Type B pancreatic cell (in vitro differentiated cells): Measurements from ENCODE around the gene SYCE1. TPM values are rescaled to one million over a fixed set of nuclear protein-coding genes. Genes with fewer than 3 reads are reported as not detected.
"Not testable (repeated sequence)": the region's sequence is repeated elsewhere in the genome, so short reads cannot be mapped to it uniquely, and the experiment has no call there.

Experiments used
- DNase-seq: peaks from one replicate; pipeline ENCODE4 v3.0.0; 2021; ENCODE audit warnings: mixed read lengths; ENCODE audit not compliant: unreplicated experiment; ENCODE audit errors: extremely low spot score
- H3K27ac Mint-ChIP-seq: 2 replicates; pipeline ENCODE4 v1.8.0; 2021; ENCODE audit warnings: mild to moderate bottlenecking, mixed read lengths
- H3K27me3 Mint-ChIP-seq: 2 replicates; pipeline ENCODE4 v1.8.0; 2021; ENCODE audit warnings: mixed read lengths
- H3K36me3 Mint-ChIP-seq: 2 replicates; pipeline ENCODE4 v1.8.0; 2021; ENCODE audit warnings: mixed read lengths
- H3K4me1 Mint-ChIP-seq: one replicate; pipeline ENCODE4 v1.8.0; 2021; ENCODE audit warnings: mixed read lengths; ENCODE audit not compliant: unreplicated experiment
- H3K4me3 Mint-ChIP-seq: 2 replicates; pipeline ENCODE4 v1.8.0; 2021; ENCODE audit warnings: mild to moderate bottlenecking, mixed read lengths
- H3K9me3 Mint-ChIP-seq: 2 replicates; pipeline ENCODE4 v1.8.0; 2021; ENCODE audit warnings: mixed read lengths
- CTCF ChIP-seq: fragments of 200-600 bp; sonication (generic); conservative IDR thresholded peaks from 2 replicates; pipeline ENCODE4 v1.5.0; 2021; ENCODE audit warnings: antibody characterized with exemption, mild to moderate bottlenecking
- total RNA-seq: library from RNA; stranded (reverse); gene quantifications from 2 replicates; pipeline ENCODE4 v1.2.1, GENCODE V29; 2021; ENCODE audit warnings: low replicate concordance

SYCE1 gene
- total RNA-seq, 1 donor from 2014 or later: not detected

DNA sequence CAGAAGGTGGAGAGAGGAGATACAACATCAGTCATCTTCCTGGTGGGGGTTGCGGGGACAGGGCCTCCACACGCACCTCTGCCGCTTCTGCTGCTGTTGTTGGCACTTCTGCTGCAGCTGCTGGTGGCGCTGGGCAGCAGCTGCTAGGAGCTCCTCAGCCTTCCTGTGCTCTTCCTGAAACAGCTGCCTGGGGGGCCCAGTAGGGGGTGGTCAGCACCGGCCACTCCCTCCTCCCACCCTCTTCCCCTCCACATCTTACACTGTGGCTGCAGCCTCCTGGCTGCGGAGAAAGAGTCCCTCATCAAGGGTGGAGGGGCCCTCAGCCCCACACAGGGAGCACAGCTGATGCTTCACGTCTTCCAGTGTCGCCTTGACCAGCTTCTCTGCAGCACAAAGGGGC lies 9.9 kb downstream of the SYCE1 start:
- H3K36me3 Mint-ChIP-seq: no peaks in the 10 kb centered on the region
- H3K27ac Mint-ChIP-seq: no peak overlapping the region
- DNase-seq: no peak
- H3K9me3 Mint-ChIP-seq: peaks cover 2% of the 10 kb centered on the region
- H3K27me3 Mint-ChIP-seq: no peaks in the 10 kb centered on the region
- no peaks in the 10 kb centered on the region for H3K4me1 Mint-ChIP-seq
- H3K4me3 Mint-ChIP-seq: no peak overlapping the region
- TF ChIP-seq CTCF: no peak

DNA sequence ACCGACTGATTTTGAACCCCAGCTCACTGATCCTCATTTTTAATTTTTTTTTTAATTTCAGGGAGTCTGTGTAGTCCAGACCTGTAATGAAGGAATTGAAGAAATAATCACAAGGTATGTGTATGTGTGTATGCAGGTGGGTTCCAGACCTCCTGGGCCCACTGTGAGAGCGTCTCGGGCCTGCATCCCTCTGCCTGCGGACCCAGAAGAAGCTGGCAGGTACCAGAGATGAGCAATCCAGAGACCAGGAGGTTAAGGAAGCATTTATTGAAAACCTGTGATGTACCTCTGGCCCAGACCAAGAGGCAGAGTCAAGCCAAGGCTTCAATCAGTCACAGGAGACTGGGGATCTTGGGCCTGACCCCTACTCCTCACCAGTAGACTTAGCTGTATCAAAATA lies 10.8 kb downstream of the SYCE1 start:
- Mint-ChIP-seq H3K4me1 (no peaks in the 10 kb centered on the region), H3K9me3 (peaks cover 7% of the 10 kb centered on the region), H3K4me3 (no peak overlapping the region), H3K36me3 (no peaks in the 10 kb centered on the region), H3K27ac (no peak overlapping the region), H3K27me3 (no peaks in the 10 kb centered on the region)
- DNase-seq: no peak
- no peak for TF ChIP-seq CTCF

DNA sequence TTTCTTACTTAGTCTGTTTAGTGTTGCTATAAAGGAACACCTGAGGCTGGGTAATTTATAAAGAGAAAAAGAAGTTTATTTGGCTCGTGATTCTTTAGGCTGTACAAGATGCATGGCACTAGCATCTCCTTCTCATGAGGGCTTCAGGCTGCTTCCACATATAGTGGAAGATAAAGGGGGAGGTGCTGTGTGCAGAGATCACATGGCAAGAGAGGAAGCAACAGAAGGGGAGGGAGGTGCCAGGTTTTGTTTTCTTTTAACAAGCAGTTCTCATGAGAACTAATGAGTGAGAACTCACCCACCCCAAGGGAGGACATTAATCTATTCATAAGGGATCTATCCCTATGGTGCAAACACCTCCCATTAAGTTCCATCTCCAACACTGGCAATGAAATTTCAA lies 20.9 kb downstream of the SYCE1 start:
- Mint-ChIP-seq H3K27ac (no peak overlapping the region), H3K36me3 (no peaks in the 10 kb centered on the region), H3K4me1 (no peaks in the 10 kb centered on the region), H3K27me3 (no peaks in the 10 kb centered on the region), H3K4me3 (no peak overlapping the region), H3K9me3 (peaks cover 10% of the 10 kb centered on the region)
- no peak for DNase-seq
- TF ChIP-seq CTCF: no peak

DNA sequence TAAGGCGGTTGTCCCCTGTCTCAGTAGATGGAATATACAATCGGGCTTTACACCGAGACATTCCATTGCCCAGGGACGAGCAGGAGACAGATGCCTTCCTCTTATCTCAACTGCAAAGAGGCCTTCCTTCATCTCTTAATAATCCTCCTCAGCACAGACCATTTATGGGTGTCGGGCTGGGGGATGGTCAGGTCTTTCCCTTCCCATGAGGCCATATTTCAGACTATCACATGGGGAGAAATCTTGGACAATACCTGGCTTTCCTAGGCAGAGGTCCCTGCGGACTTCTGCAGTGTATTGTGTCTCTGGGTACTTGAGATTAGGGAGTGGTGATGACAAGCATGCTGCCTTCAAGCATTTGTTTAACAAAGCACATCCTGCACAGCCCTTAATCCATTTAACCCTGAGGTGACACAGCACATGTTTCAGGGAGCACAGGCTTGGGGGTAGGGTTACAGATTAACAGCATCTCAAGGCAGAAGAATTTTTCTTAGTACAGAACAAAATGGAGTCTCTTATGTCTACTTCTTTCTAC lies 23.9 kb downstream of the SYCE1 start:
- H3K27ac Mint-ChIP-seq, H3K36me3 Mint-ChIP-seq, H3K4me1 Mint-ChIP-seq, DNase-seq, H3K4me3 Mint-ChIP-seq, H3K9me3 Mint-ChIP-seq, H3K27me3 Mint-ChIP-seq: not testable (repeated sequence)

GRCh38 chr10:133537546-133538545 lies 27.5 kb downstream of the SYCE1 start:
- H3K27ac Mint-ChIP-seq: no peak overlapping the region
- peaks cover 3% of the 10 kb centered on the region for H3K9me3 Mint-ChIP-seq
- H3K4me3 Mint-ChIP-seq: no peak overlapping the region
- H3K36me3 Mint-ChIP-seq: no peaks in the 10 kb centered on the region
- no peak for DNase-seq
- H3K4me1 Mint-ChIP-seq: no peaks in the 10 kb centered on the region
- H3K27me3 Mint-ChIP-seq: no peaks in the 10 kb centered on the region
- TF ChIP-seq CTCF: no peak

DNA sequence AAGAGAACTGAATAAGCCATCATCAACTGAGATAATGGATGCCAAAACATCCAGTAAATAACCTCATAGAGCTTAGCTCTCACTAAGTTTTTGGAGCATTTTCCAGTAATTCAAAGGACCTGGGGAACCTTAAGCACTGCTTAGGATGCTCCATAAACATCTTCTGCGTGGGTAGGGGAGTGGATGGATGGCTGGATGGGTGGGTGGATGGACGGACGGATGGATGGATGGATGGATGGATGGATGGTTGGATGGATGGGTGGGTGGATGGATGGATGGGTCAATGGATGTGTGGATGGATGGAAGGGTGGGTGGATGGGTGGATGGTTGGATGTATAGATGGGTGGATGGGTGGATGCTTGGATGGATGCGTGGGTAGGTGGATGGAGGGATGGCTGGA lies 29.2 kb downstream of the SYCE1 start:
- Mint-ChIP-seq H3K27ac (no peak overlapping the region), H3K36me3 (no peaks in the 10 kb centered on the region)
- DNase-seq: no peak

More for the DNA sequence above, 29.2 kb downstream of the SYCE1 start:
- TF ChIP-seq CTCF: no peak
- no peak overlapping the region for H3K4me3 Mint-ChIP-seq
- no peaks in the 10 kb centered on the region for H3K4me1 Mint-ChIP-seq
- H3K27me3 Mint-ChIP-seq: no peaks in the 10 kb centered on the region
- peaks cover 3% of the 10 kb centered on the region for H3K9me3 Mint-ChIP-seq
